ENCODE data around the gene SPAG8.

The SPAG8 gene

GRCh38 chr9:35759795-35760194 is 52.3 kb downstream of the SPAG8 start:
- H3K79me2 ChIP-seq (ENCODE audit: insufficient read depth, low read length) = peaks cover 62% of the 10 kb centered on the region
- TF ChIP-seq EZH2 (IDR thresholded peaks at IDR 0.05; ENCODE audit: borderline replicate concordance, low read depth, low read length, severe bottlenecking) (no peak), CTCF (IDR thresholded peaks at IDR 0.05; ENCODE audit: borderline replicate concordance, extremely low read depth, low read length, poor library complexity, severe bottlenecking) (no peak)
- no peaks in the 10 kb centered on the region for H3K9me3 ChIP-seq (ENCODE audit: insufficient read depth, low read length, severe bottlenecking)
- no peak overlapping the region for H3K9ac ChIP-seq (ENCODE audit: low read depth, low read length)
- H3K36me3 ChIP-seq (ENCODE audit: insufficient read depth, low read length) = peaks cover 3% of the 10 kb centered on the region; the same call in 1 of the 2 replicates
- no peak overlapping the region for H2AFZ ChIP-seq (ENCODE audit: low read depth, low read length)
- no peaks in the 10 kb centered on the region for H3K27me3 ChIP-seq (ENCODE audit: insufficient read depth, low read length, poor library complexity)
- no peak overlapping the region for H3K4me3 ChIP-seq (ENCODE audit: low read depth in 1 of 2, low read length in 2 of 2)
- peaks cover 34% of the 10 kb centered on the region for H3K4me1 ChIP-seq (ENCODE audit: insufficient read depth, low read length)
- H3K27ac ChIP-seq (ENCODE audit: low read length) = no peak overlapping the region
- H4K20me1 ChIP-seq (ENCODE audit: insufficient read depth, low read length) = peaks cover 4% of the 10 kb centered on the region; the same call in 1 of the 2 replicates
- DNase-seq (no peak), ATAC-seq (ENCODE audit: insufficient read depth, low read depth) (no peak)
- no peak overlapping the region for H3K4me2 ChIP-seq (ENCODE audit: insufficient read depth, low read length)

All from DND-41 (cell line).